Measurements from ENCODE around the gene SIRT7. TPM values are rescaled to one million over a fixed set of nuclear protein-coding genes. Genes with fewer than 3 reads are reported as not detected.

The SIRT7 gene
- total RNA-seq, 1 donor from 2014 or later: 20.9 TPM

GRCh38 chr17:81868674-81869220 lies 49.2 kb downstream of the SIRT7 start:
- no peak for TF ChIP-seq CTCF (IDR thresholded peaks at IDR 0.05)
- H3K27ac Mint-ChIP-seq (ENCODE audit: unreplicated experiment): peak overlapping the region; percentile 85
- H3K27me3 Mint-ChIP-seq (ENCODE audit: unreplicated experiment): no peaks in the 10 kb centered on the region

GRCh38 chr17:81867991-81868673 lies 49.8 kb downstream of the SIRT7 start:
- Mint-ChIP-seq H3K9me3 (ENCODE audit: unreplicated experiment) (no peaks in the 10 kb centered on the region), H3K4me3 (ENCODE audit: unreplicated experiment) (no peak overlapping the region), H3K27ac (ENCODE audit: unreplicated experiment) (peak overlapping the region; percentile 82), H3K4me1 (ENCODE audit: unreplicated experiment) (peaks cover 45% of the 10 kb centered on the region), H3K27me3 (ENCODE audit: unreplicated experiment) (no peaks in the 10 kb centered on the region), H3K36me3 (ENCODE audit: unreplicated experiment) (peaks cover 7% of the 10 kb centered on the region)
- no peak for DNase-seq (ENCODE audit: extremely low spot score, unreplicated experiment)
- no peak for TF ChIP-seq CTCF (IDR thresholded peaks at IDR 0.05)

More at GRCh38 chr17:81868674-81869220, 49.2 kb downstream of the SIRT7 start:
- Mint-ChIP-seq H3K9me3 (ENCODE audit: unreplicated experiment) (no peaks in the 10 kb centered on the region), H3K4me1 (ENCODE audit: unreplicated experiment) (peaks cover 41% of the 10 kb centered on the region), H3K4me3 (ENCODE audit: unreplicated experiment) (peak overlapping the region; percentile 78), H3K36me3 (ENCODE audit: unreplicated experiment) (peaks cover 4% of the 10 kb centered on the region)
- no peak for DNase-seq (ENCODE audit: extremely low spot score, unreplicated experiment)

- H3K4me3 Mint-ChIP-seq (ENCODE audit: unreplicated experiment): no peak overlapping the region
- DNase-seq (ENCODE audit: extremely low spot score, unreplicated experiment): no peak
- peak overlapping the region; percentile 82 for H3K27ac Mint-ChIP-seq (ENCODE audit: unreplicated experiment)
- no peaks in the 10 kb centered on the region for H3K9me3 Mint-ChIP-seq (ENCODE audit: unreplicated experiment)
- peaks cover 10% of the 10 kb centered on the region for H3K36me3 Mint-ChIP-seq (ENCODE audit: unreplicated experiment)
- H3K4me1 Mint-ChIP-seq (ENCODE audit: unreplicated experiment): peaks cover 46% of the 10 kb centered on the region
- no peaks in the 10 kb centered on the region for H3K27me3 Mint-ChIP-seq (ENCODE audit: unreplicated experiment)
- no peak for TF ChIP-seq CTCF (IDR thresholded peaks at IDR 0.05)
These were observed 50.6 kb downstream of the SIRT7 start for GRCh38 chr17:81867170-81867990.

GRCh38 chr17:81866440-81867169 lies 51.4 kb downstream of the SIRT7 start:
- TF ChIP-seq CTCF (IDR thresholded peaks at IDR 0.05): no peak
- peaks cover 46% of the 10 kb centered on the region for H3K4me1 Mint-ChIP-seq (ENCODE audit: unreplicated experiment)
- DNase-seq (ENCODE audit: extremely low spot score, unreplicated experiment): no peak
- peak overlapping the region; percentile 82 for H3K27ac Mint-ChIP-seq (ENCODE audit: unreplicated experiment)
- H3K4me3 Mint-ChIP-seq (ENCODE audit: unreplicated experiment): no peak overlapping the region
- no peaks in the 10 kb centered on the region for H3K9me3 Mint-ChIP-seq (ENCODE audit: unreplicated experiment)
- H3K36me3 Mint-ChIP-seq (ENCODE audit: unreplicated experiment): peaks cover 10% of the 10 kb centered on the region
- no peaks in the 10 kb centered on the region for H3K27me3 Mint-ChIP-seq (ENCODE audit: unreplicated experiment)
